AG04450 (cell line): ENCODE measurements around the gene POPDC2. TPM values are rescaled to one million over a fixed set of nuclear protein-coding genes. Genes with fewer than 3 reads are reported as not detected.

Experiments
- CTCF ChIA-PET: fragments of 300-600, 350-600 bp; formaldehyde crosslinking; extraction: SDS; loops from one replicate; lab custom pipeline; 2022; ENCODE audit warnings: antibody characterized with exemption, inconsistent platforms; lab: Charles Lee
- POLR2A ChIA-PET: fragments of 350-600 bp; formaldehyde crosslinking; extraction: SDS; loops from one replicate; lab custom pipeline; 2021; ENCODE audit warnings: antibody characterized with exemption, inconsistent platforms; lab: Yijun Ruan, JAX
- DNase-seq: peaks from one replicate; pipeline ENCODE4 v3.0.0-alpha.2; 2011; ENCODE audit warnings: low read depth, low spot score
- H3K27ac ChIP-seq: one replicate; pipeline ENCODE4 v1.5.1; 2012; ENCODE audit warnings: low read depth, low read length, control low read depth
- H3K27me3 ChIP-seq: one replicate; pipeline ENCODE4 v1.6.0; 2012; ENCODE audit warnings: low read length; ENCODE audit not compliant: control insufficient read depth, insufficient read depth
- H3K4me3 ChIP-seq: 2 replicates; pipeline ENCODE4 v1.5.1; 2011; ENCODE audit warnings: mild to moderate bottlenecking, low read depth, low read length, control low read depth
- H3K9me3 ChIP-seq: 2 replicates; pipeline ENCODE4 v1.5.1; 2012; ENCODE audit warnings: low read length; ENCODE audit not compliant: control insufficient read depth, insufficient read depth
- polyA plus RNA-seq: library from polyadenylated mRNA; depleted of rRNA; stranded (reverse); fragments of >200 nt; gene quantifications from 2 replicates; pipeline ENCODE4 v1.2.3, GENCODE V29; 2011
- TF ChIP-seq, protein P1 (sequence below): IDR thresholded peaks from 2 replicates; pipeline ENCODE4 v1.5.1; 2011; ENCODE audit warnings: low read depth, low read length, control low read depth, inconsistent platforms

Gene POPDC2
- polyA plus RNA-seq, 1 experiment: 0.43 TPM

DNA sequence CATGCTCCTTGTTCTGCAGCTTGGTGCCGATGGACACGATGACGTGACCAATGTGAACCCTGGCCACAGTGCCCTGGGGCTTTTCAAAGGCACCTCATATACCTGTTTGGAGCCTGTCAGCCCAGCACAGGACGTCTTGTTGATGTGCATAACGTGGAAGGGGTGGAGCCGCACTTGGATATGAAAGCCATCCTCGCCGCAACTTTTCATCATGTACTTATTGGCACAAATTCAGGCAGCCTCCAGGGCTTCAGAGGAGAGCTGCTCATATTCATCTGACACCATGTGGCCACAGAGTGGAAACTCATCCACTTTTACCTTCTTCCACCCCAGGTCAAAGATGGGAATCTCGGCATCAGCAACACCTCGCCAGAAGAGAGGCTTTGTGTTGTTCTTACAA lies 24.7 kb downstream of the POPDC2 start:
- no peaks in the 10 kb centered on the region for H3K27me3 ChIP-seq
- TF ChIP-seq, protein P1, sequence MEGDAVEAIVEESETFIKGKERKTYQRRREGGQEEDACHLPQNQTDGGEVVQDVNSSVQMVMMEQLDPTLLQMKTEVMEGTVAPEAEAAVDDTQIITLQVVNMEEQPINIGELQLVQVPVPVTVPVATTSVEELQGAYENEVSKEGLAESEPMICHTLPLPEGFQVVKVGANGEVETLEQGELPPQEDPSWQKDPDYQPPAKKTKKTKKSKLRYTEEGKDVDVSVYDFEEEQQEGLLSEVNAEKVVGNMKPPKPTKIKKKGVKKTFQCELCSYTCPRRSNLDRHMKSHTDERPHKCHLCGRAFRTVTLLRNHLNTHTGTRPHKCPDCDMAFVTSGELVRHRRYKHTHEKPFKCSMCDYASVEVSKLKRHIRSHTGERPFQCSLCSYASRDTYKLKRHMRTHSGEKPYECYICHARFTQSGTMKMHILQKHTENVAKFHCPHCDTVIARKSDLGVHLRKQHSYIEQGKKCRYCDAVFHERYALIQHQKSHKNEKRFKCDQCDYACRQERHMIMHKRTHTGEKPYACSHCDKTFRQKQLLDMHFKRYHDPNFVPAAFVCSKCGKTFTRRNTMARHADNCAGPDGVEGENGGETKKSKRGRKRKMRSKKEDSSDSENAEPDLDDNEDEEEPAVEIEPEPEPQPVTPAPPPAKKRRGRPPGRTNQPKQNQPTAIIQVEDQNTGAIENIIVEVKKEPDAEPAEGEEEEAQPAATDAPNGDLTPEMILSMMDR: no peak
- ChIA-PET CTCF (interaction anchor here (1.1 kb wide), 1 partner anchor 25 kb away, joined by 3 read pairs; no protein-coding TSS in a partner anchor), POLR2A (no interaction called here)
- no peak for DNase-seq
- H3K9me3 ChIP-seq: no peaks in the 10 kb centered on the region
- no peak overlapping the region for H3K27ac ChIP-seq
- H3K4me3 ChIP-seq: no peak overlapping the region

DNA sequence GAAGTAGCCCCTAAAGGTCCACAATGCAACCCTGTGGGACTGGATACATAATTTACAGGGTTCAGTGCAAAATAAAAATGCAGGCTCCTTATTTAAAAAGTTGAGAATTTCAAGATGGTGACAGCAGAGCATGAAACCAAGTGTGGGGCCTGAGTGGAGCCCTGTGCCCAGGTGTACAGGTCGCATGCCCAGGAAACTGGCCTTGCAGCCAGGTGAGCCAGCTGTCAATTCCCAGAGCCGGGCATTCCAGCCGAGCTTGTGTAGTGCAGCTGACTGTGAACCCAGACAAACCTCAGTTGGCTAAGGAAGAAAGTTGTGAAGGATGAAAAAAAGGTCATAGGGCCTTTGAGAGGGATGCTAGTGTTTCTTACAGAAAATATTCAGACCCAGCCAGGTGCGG lies 27.6 kb downstream of the POPDC2 start:
- H3K4me3 ChIP-seq: no peak overlapping the region
- no peak overlapping the region for H3K27ac ChIP-seq
- no peak for DNase-seq
- no peaks in the 10 kb centered on the region for H3K9me3 ChIP-seq
- ChIA-PET POLR2A (no interaction called here), CTCF (no interaction called here)
- TF ChIP-seq, protein P1: no peak
- peaks cover 2% of the 10 kb centered on the region for H3K27me3 ChIP-seq

DNA sequence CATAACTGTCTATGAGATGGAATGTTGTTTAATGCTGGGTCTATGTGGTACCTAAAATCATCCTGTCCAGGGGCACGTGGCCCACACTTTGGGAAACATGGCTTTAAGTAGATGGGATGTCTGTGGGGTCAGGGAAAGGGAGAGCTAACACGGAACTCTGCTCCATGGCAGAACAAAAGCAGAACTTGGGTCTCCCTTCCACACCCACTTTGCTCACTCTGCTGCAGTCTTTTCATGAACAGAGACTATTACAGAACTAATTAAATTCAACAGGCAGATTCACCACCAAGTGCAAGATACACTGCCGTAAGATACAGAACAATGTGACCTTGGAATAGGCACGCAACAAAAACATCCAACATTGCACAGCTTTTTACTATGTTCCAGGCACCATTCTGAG lies 28.2 kb downstream of the POPDC2 start:
- CTCF ChIA-PET: no interaction called here
- Histone ChIP-seq H3K27me3 (peaks cover 4% of the 10 kb centered on the region), H3K27ac (no peak overlapping the region), H3K9me3 (no peaks in the 10 kb centered on the region), H3K4me3 (no peak overlapping the region)
- no peak for DNase-seq
- TF ChIP-seq, protein P1: no peak
- POLR2A ChIA-PET: no interaction called here

DNA sequence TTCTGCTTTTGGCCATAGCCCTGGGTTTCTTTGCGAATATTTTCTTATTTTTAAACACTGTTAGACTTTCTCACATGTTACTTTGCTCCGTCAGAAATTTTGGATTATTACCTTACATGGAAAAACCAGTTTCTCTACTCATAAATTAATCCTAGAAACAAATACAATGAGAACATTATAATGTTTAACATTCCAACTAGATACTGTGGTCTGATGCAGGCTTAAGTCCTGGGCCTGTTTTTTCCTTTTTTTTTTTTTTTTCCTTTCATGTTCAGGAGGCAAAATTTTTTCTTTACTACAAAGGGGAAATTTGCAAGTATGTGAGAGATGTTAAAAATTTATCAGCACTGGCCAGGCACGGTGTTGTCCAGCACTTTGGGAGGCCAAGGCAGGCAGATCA lies 28.9 kb downstream of the POPDC2 start:
- ChIA-PET CTCF (no interaction called here), POLR2A (no interaction called here)
- Histone ChIP-seq H3K27me3 (peaks cover 4% of the 10 kb centered on the region), H3K27ac (no peak overlapping the region), H3K4me3 (no peak overlapping the region), H3K9me3 (no peaks in the 10 kb centered on the region)
- TF ChIP-seq, protein P1: no peak
- DNase-seq: no peak

DNA sequence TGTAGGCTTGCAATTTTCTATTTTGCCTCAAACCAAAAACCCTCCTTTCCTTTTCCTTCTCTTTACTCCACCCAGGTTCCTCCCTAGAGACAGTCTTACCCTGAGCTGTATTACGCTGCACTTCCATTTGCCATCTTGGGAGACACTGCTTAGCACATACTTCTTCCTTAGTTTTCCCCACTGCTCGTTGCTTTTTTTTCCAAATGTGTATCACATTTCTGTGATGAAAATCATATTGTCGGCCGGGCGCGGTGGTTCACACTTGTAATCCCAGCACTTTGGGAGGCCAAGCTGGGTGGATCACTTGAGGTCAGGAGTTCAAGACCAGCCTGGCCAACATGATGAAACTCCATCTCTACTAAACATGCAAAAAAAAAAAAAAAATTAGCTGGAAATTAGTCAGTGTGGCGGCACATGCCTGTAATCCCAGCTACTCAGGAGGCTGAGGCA lies 29.5 kb downstream of the POPDC2 start:
- peaks cover 7% of the 10 kb centered on the region for H3K27me3 ChIP-seq
- no peak overlapping the region for H3K4me3 ChIP-seq
- no peak for DNase-seq
- no peaks in the 10 kb centered on the region for H3K9me3 ChIP-seq
- no peak overlapping the region for H3K27ac ChIP-seq
- ChIA-PET POLR2A (no interaction called here), CTCF (no interaction called here)
- TF ChIP-seq, protein P1: no peak
